Right lobe of liver (tissue), 6 donors: Measurements from ENCODE around the gene ZNF468. TPM values are rescaled to one million over a fixed set of nuclear protein-coding genes. Genes with fewer than 3 reads are reported as not detected.
A peak's percentile ranks its signal among the peaks of the same experiment; 100 is the strongest.
"Not testable (repeated sequence)": the region's sequence is repeated elsewhere in the genome, so short reads cannot be mapped to it uniquely, and the experiment has no call there.

Experiments used
- ATAC-seq, 4 donors: fragments of 200-7000 bp; cut with Tn5 transposase; one replicate each; pipeline ENCODE4 v1.9.1; 2020; ENCODE audit warnings: mild to moderate bottlenecking in 4 of 4, moderate library complexity in 4 of 4
- DNase-seq, 3 donors: peaks; one replicate each; pipeline ENCODE4 v3.0.0-alpha.2; 2020
- H3K27ac ChIP-seq, 3 donors: fragments of 200-600 bp; one replicate each; pipeline ENCODE4 v1.8.0; 2022
- H3K27me3 ChIP-seq, 2 donors: fragments of 200-600 bp; one replicate each; pipeline ENCODE4 v1.8.0; 2022
- H3K36me3 ChIP-seq, 4 donors: fragments of 200-600 bp; sonication (generic) in 1 of 4; one replicate each; pipeline versions ENCODE4 v1.5.1 to v1.8.0; 2017 to 2022; ENCODE audit warnings: control low read depth in 1 of 4
- H3K4me1 ChIP-seq, 4 donors: fragments of 200-600 bp; sonication (generic) in 1 of 4; one replicate each; pipeline versions ENCODE4 v1.5.1 to v1.8.0; 2017 to 2022; ENCODE audit warnings: control low read depth in 1 of 4
- H3K4me3 ChIP-seq, 3 donors: fragments of 200-600 bp; one replicate each; pipeline ENCODE4 v1.8.0; 2022
- H3K9me3 ChIP-seq, 4 donors: fragments of 200-600 bp; sonication (generic) in 1 of 4; one replicate each; pipeline versions ENCODE4 v1.5.1 to v1.8.0; 2017 to 2022; ENCODE audit warnings: control low read depth in 1 of 4
- POLR2A ChIP-seq: fragments of 450-650 bp; IDR thresholded peaks from one replicate; pipeline ENCODE4 v1.6.1; 2017; ENCODE audit warnings: antibody characterized with exemption, mild to moderate bottlenecking
- WGBS: methylation state at CpG from one replicate; pipeline ENCODE4 v1.1.6; 2018; ENCODE audit warnings: low coverage, low lambda C conversion rate; ENCODE audit not compliant: insufficient coverage; ENCODE audit errors: missing lambda C conversion rate; 5-methylcytosine and 5-hydroxymethylcytosine counted together
- intact Hi-C, 2 donors: fragments of 100-400 bp; cut with DNase I; formaldehyde crosslinking; loops; one replicate each; pipeline versions ENCODE4 v1.11.2 to v1.14.1; 2022
- long read RNA-seq: library from polyadenylated mRNA; unstranded; transcript quantifications from one replicate; pipeline ENCODE4 v2.0.0, GENCODE V29; 2019
- total RNA-seq, 6 experiments: library from RNA; depleted of rRNA in 2 of 6; stranded (reverse); fragments of >200 nt in 2 of 6; fragmentation: NEBNext Ultra II Directional in 3 of 6; extraction: Animal tissue kit (Norgen Biotek cat#: 25700) in 3 of 6; gene quantifications; one replicate each; pipeline versions ENCODE4 v1.1.0 to v1.2.4, GENCODE V29; 2016 to 2023
- TF ChIP-seq, protein P1 (sequence below), 4 donors: fragments of 200-600 bp in 3 of 4; fragments of 450-650 bp in 1 of 4; IDR thresholded peaks; one replicate each; pipeline versions ENCODE4 v1.5.1 to v1.8.0; 2016 to 2022; ENCODE audit warnings: antibody characterized with exemption in 4 of 4, mild to moderate bottlenecking in 2 of 4
- donor health status: DM: no; HTN: yes; CAD: no.
- donor health status: DM: no; HTN: no; CAD: no.
- donor health status: DM: no; HTN: no; CAD: no.
- donor health status: DM: no; HTN: yes; CAD: no.
- donor health status: DM: no; HTN: yes; CAD: no.

Gene ZNF468
- 1 to 10 TPM; 1.6 to 4.2 (median 2.9) TPM for total RNA-seq
- long read RNA-seq, partial matches to known transcripts: 0 of 1 reads
- long read RNA-seq, other reads (novel, unspliced or antisense): 1 of 1 reads

DNA sequence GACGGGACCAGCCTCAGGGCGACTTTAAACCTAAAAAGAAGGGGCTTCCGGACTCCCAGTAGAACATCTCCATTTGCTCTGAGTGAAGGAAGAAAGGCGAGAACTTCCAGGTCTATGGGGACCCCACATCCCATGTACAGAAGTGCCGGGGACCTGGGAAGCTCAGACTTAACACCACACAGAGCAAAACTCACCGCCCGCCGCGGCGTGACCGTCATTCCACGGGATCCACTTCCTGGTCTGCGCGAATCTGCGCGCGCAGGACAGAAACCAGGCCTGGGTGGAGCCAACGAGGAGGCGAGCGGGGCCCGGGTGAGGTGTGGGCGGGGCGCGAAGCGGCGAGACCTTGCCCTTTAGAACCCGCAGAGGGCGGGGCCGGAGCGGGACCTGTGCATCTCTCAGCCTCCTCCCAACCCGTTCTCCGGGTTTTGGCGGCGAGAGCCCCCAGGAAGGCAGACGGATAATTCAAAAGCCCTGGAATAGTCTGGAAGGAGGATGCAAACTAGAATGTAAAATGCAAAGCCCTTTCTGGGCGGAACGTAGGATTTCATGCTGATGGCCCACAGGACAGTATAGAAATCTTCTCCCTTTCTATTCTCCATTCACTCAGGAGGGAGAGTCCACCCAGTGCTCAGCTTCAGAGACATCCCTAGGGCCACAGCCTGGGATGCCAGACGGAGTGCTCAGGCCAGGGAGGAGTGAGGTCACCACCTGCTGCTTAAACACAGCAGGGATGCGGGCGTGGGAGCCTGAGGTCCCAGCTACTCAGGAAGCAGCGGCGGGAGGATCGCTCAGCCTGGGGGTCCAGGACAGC, at the start of gene ZNF468:
ZNF468 (minus strand) TSS at position 242 of the 814 bp plus-strand sequence. CDS start 3,347 bp downstream, outside the sequence.
- H3K4me1 ChIP-seq, intact Hi-C loops, H3K36me3 ChIP-seq, H3K27ac ChIP-seq, H3K9me3 ChIP-seq, H3K27me3 ChIP-seq: not testable (repeated sequence)
- peak; percentile 67 to 79 (median 78) for DNase-seq
- WGBS: 3% methylated on average over 13 of the region's 43 CpGs
- TF ChIP-seq, protein P1, sequence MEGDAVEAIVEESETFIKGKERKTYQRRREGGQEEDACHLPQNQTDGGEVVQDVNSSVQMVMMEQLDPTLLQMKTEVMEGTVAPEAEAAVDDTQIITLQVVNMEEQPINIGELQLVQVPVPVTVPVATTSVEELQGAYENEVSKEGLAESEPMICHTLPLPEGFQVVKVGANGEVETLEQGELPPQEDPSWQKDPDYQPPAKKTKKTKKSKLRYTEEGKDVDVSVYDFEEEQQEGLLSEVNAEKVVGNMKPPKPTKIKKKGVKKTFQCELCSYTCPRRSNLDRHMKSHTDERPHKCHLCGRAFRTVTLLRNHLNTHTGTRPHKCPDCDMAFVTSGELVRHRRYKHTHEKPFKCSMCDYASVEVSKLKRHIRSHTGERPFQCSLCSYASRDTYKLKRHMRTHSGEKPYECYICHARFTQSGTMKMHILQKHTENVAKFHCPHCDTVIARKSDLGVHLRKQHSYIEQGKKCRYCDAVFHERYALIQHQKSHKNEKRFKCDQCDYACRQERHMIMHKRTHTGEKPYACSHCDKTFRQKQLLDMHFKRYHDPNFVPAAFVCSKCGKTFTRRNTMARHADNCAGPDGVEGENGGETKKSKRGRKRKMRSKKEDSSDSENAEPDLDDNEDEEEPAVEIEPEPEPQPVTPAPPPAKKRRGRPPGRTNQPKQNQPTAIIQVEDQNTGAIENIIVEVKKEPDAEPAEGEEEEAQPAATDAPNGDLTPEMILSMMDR (IDR thresholded peaks at IDR 0.05): peak in 1 of 4 donors; percentile 15
- TF ChIP-seq POLR2A: peak; percentile 27
- H3K4me3 ChIP-seq: peak within 1 kb of the TSS; percentile 48 to 66 (median 54)
- ATAC-seq: peak; percentile 99 to 100 (median 100)

DNA sequence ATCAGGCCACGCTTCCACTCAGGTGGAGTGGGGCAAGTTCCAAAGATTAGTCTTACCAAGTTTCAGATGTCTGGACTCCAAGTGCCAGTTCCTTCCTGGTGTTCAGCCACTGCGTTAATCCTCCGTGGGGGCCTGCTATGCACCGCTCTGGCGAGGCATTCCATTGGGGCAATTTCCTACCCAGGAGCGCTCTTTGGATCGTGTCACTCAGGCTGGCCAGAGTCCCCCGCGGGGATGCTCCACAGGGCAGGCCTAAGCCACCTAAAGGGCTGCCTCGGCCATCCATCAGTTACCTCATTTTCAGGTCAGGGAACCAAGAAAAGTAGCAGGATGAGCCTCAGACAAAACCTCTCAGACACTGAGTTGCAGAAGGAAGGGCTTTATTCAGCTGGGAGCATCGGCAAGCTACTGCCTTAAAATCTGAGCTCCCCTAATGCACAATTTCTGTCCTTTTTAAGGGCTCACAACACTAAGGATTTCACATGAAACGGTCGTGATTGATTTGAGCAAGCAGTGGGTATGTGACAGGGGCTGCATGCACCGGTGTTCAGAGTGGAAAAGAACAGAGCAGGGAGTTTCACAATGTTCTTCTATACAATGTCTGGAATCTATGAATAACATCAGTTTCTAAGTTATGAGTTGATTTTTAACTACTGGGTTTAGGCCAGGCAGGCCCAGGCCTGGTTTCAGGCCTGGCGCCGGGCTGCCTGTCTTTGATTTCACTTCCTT, 46.8 kb upstream of the ZNF468 start:
- peaks cover 0 to 11% (median 0%) of the 10 kb centered on the region in 4 donors for H3K9me3 ChIP-seq
- intact Hi-C loops, H3K27me3 ChIP-seq, H3K36me3 ChIP-seq, DNase-seq, H3K4me1 ChIP-seq, H3K4me3 ChIP-seq, ATAC-seq, H3K27ac ChIP-seq: not testable (repeated sequence)
- WGBS: 68% methylated on average over 6 of the region's 16 CpGs

- ATAC-seq: no peak
- H3K27ac ChIP-seq: no peak overlapping the region
- 56% methylated on average over 3 of the region's 3 CpGs for WGBS
- H3K9me3 ChIP-seq: peaks cover 0 to 6% (median 0%) of the 10 kb centered on the region in 4 donors
- DNase-seq: no peak
- no peaks in the 10 kb centered on the region for H3K27me3 ChIP-seq
- TF ChIP-seq, protein P1 (IDR thresholded peaks at IDR 0.05): no peak
- no peak for TF ChIP-seq POLR2A
- H3K4me3 ChIP-seq: no peak overlapping the region
- intact Hi-C loops: no loop called here
- H3K36me3 ChIP-seq: no peaks in the 10 kb centered on the region
- H3K4me1 ChIP-seq: no peaks in the 10 kb centered on the region
Measured at GRCh38 chr19:52901842-52902241, 44.4 kb upstream of the ZNF468 start.

- H3K27ac ChIP-seq, H3K9me3 ChIP-seq, H3K4me1 ChIP-seq, DNase-seq, intact Hi-C loops, H3K36me3 ChIP-seq, ATAC-seq, H3K27me3 ChIP-seq, H3K4me3 ChIP-seq: not testable (repeated sequence)
- WGBS: 96% methylated on average over 10 of the region's 10 CpGs
Measured at GRCh38 chr19:52898596-52898995, 41.2 kb upstream of the ZNF468 start.

- peak overlapping the region in 1 of 3 donors; percentile 76 for H3K27ac ChIP-seq
- no peaks in the 10 kb centered on the region for H3K36me3 ChIP-seq
- peak overlapping the region; percentile 48 to 66 (median 58) for H3K4me3 ChIP-seq
- DNase-seq: no peak
- intact Hi-C loops: no loop called here
- ATAC-seq: no peak
- WGBS: 74% methylated on average over 5 of the region's 15 CpGs
- no peak for TF ChIP-seq POLR2A
- TF ChIP-seq, protein P1 (IDR thresholded peaks at IDR 0.05): no peak
- no peaks in the 10 kb centered on the region for H3K4me1 ChIP-seq
- no peaks in the 10 kb centered on the region for H3K27me3 ChIP-seq
- H3K9me3 ChIP-seq: no peaks in the 10 kb centered on the region
Measured at GRCh38 chr19:52898101-52898500, 40.7 kb upstream of the ZNF468 start.
